Pons (tissue), 1 donor: Measurements from ENCODE around the gene PRSS16.

Experiments
- DNase-seq: peaks from one replicate; pipeline ENCODE4 v3.0.0-alpha.2; 2016; ENCODE audit warnings: low spot score

PRSS16 gene

GRCh38 chr6:27283279-27283678 lies 35.8 kb downstream of the PRSS16 start:
- no peak for DNase-seq

- DNase-seq: no peak
Observed at GRCh38 chr6:27286141-27286540, 38.6 kb downstream of the PRSS16 start.

GRCh38 chr6:27287751-27288135 lies 40.2 kb downstream of the PRSS16 start:
- DNase-seq: no peak

- no peak for DNase-seq
Observed at GRCh38 chr6:27288136-27289044, 40.9 kb downstream of the PRSS16 start.

GRCh38 chr6:27290065-27290849 lies 42.8 kb downstream of the PRSS16 start:
- DNase-seq: no peak

- DNase-seq: no peak
Observed at GRCh38 chr6:27290850-27291208, 43.3 kb downstream of the PRSS16 start.

- no peak for DNase-seq
Observed at GRCh38 chr6:27293436-27294098, 46.1 kb downstream of the PRSS16 start.

- DNase-seq: no peak
Observed at GRCh38 chr6:27294409-27294808, 46.9 kb downstream of the PRSS16 start.

- DNase-seq: no peak
Observed at GRCh38 chr6:27295301-27296079, 48.0 kb downstream of the PRSS16 start.

GRCh38 chr6:27296106-27296783 lies 48.7 kb downstream of the PRSS16 start:
- DNase-seq: no peak

GRCh38 chr6:27297484-27297856 lies 50.0 kb downstream of the PRSS16 start:
- DNase-seq: no peak

- DNase-seq: no peak
Observed at GRCh38 chr6:27297857-27298730, 50.6 kb downstream of the PRSS16 start.

GRCh38 chr6:27303613-27304272 lies 56.2 kb downstream of the PRSS16 start:
- no peak for DNase-seq
